ENCODE data around the gene SLC18A2.

DNA sequence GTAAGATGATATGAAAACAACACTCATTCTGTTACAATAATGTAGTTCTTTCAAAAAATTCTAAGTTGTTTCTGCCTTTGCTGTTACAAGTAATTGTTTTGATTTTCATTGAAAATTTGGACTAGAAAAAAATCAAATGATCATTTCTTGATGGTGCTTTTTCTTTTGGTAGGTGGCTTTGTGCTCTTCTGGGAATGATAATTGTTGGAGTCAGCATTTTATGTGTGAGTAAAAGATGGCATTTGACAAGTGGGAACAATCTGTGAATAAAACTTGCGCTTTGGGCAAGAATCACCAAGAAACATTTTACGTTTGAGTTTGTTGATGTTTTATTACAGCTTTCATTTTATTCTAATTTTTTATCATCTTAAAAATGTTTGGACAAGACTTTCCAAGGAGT lies 25.9 kb downstream of the SLC18A2 start:
- TF ChIP-seq POLR2A (IDR thresholded peaks at IDR 0.05; ENCODE audit: low read depth, low read length): no peak
- TF ChIP-seq POLR2AphosphoS5 (IDR thresholded peaks at IDR 0.05; ENCODE audit: low read depth, low read length): no peak

Measured in GM12891 (cell line).